Stimulated activated CD4-positive, alpha-beta T cell treated with anti-CD3 and anti-CD28 coated beads, Interleukin-4, amount 100 ng/mL, for 4 hours (primary cell): ENCODE measurements around the gene LRRC14B.
"Not testable (repeated sequence)": the region's sequence is repeated elsewhere in the genome, so short reads cannot be mapped to it uniquely, and the experiment has no call there.

Source experiments
- DNase-seq, 2 experiments: peaks; one replicate each; pipeline ENCODE4 v3.0.0-alpha.2; 2020

The LRRC14B gene

DNA sequence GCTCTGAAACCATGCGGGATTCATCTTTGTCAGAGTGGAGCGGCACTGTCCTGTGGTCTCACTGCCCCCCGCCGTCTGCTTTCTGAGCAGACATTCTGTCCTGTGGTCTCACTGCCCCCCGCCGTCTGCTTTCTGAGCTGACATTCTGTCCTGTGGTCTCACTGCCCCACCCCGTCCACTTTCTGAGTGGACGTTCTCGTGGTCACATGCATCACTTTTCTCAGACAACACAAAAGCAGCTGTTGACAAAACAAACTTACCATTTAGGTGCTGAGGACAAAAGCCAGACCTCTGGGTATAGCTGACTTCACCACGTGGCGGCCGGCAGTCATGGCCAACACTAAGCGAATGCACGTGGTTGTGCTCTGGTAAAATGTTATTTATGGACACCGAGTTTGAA lies 2.8 kb downstream of the LRRC14B start:
- no peak for DNase-seq

DNA sequence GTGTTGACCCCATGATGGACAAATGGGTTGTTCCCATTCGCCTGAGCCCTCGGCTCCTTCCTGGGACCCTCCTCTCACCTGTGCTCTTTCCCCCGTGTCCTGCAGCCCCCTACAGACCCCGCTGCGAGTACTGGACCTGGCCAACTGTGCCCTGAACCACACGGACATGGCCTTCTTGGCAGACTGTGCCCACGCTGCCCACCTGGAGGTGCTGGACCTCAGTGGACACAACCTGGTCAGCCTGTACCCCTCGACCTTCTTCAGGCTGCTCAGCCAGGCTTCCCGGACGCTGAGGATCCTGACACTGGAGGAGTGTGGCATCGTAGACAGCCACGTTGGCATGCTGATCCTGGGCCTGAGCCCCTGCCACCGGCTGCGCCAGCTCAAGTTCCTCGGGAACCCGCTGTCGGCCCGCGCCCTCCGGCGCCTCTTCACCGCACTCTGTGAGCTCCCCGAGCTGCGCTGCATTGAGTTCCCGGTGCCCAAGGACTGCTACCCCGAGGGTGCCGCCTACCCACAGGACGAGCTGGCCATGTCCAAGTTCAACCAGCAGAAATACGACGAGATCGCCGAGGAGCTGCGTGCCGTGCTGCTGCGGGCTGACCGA lies 3.4 kb downstream of the LRRC14B start:
- DNase-seq = no peak

DNA sequence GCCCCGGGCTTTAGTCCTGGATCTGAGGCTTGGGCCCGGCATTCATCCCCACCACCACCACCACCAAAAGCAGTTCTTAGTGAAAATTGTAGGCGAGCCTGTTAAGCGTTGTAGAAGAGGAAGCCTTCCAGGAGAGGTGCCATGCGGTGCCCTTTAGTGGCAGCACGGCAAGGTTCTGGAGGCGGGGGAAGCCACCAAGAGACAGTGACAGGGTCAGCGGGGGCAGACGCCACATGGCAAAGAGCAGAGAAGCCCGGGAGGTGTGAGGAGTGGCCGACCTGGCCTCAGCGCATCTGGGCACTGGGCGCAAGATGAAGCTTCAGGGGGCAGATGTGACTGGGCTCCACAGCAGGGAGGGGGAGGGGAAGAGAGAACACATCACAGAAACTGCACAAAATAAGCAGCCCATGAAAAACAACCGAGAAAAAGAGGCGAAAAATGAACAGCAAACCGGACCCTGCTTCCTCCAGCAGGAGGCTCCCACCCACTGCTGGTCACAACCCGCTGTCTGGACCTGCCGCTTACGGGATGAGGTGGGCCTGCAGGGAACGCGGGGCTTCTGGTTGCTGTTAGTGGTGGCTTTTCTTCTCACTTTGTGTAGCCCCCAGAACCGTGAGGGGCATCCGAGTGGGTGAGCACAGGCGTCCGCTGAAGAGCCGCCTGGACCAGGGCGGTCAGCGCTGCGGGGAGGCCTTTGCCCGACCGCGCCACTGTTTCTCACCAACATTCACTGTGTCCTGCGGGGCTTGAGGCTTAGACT lies 4.3 kb downstream of the LRRC14B start:
- DNase-seq = no peak

GRCh38 chr5:196350-196749 lies 5.1 kb downstream of the LRRC14B start:
- no peak for DNase-seq

- DNase-seq = not testable (repeated sequence)
These were observed 5.7 kb downstream of the LRRC14B start for GRCh38 chr5:197031-197430.

DNA sequence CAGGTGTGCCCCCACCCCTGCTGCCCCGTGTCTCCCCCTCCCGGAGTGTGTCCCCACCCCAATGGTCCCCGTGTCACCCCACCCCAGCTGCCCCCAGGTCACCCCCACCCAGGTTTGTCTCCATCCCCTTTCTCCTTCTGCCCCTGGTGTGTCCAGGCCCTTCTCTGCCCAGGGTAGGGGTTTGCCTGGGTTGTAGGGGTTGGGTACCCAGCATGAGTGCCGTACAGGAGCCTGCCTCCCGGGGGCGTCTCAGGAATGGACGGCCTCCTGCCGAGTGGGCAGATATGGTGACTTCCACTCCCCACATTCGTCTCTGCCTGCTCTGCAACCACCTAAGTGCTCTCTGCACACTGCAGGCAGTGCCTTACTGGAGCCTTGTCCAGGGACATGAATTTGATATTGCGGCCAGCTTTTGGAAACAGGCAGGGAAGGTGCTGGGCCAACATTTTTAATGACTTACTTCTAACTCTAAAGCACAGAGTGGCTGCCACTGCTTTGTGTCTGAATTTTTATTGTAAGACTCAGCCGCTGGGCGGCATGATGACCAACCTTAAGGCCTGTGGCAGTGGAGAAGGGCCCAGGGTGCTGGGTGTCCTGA lies 6.7 kb downstream of the LRRC14B start:
- DNase-seq = no peak

- DNase-seq = no peak
These were observed 7.4 kb downstream of the LRRC14B start for GRCh38 chr5:198516-199196.

DNA sequence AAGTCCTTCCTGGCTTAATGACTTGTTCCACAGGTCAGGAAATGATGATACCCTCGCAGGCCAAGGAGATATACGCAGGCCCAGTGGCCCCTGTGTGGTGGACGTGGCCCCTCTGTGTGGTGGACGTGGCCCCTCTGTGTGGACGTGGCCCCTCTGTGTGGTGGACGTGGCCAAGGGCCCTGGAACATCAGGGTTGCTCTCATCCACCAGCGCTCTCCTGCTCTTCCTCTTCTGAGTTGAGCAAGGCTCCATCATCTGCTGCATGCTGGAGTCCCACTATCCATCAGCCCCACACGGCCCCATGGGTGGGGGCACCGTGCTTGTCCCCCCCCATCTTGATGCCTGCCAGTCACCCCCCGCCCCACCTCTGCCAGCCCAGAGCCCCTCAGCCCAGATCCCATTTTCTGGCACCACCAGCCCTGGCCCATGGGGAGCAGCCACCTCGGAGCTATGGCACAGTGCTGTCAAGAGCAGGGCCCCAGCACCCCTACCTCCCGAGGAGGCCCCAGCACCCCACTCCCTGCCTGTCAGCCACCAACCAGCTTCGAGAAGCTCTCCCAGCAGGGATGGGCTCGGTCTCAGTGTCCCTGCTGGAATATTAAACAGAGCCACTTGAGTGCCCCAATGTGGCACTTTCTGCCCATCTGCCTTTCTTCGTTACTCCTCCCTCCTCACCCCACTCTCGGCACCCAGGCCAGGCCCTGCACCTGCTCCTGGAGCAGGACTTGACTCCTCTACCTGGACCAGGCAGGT lies 8.1 kb downstream of the LRRC14B start:
- DNase-seq = no peak

DNA sequence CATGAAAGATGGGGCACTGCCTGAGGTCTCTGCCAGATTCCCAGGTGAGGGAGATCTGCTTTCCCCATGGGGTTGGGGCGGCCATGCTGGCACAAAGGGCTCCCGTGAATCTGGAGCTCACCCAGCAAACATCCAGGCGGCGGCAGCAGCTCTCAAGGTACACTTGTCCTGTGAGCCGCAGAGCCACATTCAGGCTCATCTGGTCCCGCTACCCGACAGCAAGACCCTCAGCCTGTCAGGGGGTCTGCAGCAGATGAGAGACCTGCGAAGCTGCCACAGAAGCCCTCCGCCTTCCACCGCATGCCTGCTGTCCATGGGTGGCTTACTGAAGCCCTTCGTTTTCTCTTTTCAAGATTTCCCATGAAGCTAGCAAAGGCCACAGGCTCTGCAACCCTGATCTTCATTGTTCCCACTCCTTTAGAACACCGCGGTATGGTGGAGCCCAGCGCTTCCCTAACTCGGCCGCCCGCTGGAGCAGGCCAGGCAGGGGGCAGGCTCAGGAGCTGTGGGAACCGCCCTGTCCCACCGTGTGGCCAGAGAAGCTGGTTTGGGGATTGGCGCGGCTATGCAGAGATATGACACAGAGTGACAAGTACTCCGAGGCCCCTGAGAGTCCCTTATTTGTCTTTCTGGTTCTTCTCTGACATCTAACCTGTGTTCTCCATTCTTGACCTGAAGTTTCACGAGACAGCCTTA lies 8.8 kb downstream of the LRRC14B start:
- DNase-seq = no peak

- no peak for DNase-seq
These were observed 9.7 kb downstream of the LRRC14B start for GRCh38 chr5:200985-201384.

DNA sequence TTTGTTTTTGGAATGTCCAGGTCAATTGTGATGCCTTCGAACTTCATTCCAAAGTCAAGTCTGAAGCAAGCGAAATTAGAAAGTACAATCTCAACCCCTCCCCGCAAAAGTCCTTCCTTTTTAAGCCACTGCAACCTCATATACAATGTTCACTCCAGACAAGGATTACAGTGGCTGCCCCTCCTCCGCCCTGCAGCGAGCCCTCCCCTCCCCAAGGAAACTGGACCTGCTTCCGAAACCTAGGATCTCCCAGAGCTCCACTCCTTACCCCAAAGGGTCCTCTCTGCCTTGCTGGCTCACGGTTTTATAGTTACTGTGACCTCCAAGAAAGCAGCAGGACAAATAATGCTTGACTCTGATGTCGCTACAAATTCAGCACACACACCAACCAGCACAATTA lies 10.4 kb downstream of the LRRC14B start:
- no peak for DNase-seq

DNA sequence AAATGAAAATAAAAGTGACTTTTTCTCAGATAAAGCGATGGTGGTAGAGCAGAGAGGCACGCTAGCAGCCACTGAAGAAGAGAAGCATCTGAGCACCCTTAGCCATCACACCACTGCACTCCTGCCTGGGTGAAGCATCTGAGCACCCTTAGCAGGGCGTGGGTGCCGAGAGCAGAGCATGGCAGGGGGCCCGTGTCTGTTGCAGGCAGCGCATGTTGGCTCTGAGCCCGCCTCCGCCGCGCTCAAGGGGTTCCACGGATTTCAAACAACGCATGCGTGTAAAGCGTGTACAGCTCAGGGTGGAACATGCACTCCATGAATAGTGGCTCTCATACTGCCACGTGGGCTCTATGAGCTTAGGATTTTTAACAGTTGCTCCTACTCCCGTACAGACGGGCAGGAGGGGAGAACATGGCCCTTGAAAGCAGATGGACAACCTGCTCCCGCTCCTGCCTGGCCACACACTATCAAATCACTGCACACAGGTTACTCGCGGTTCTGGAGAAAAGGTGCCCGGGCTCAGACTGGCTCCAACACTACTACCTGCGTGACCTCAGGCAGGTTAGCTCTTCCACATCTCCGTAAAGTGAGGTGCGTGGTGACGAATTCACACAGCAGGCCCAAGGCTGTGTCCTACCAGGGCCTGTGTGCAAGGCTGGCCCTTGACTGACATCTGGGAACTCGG lies 12.1 kb downstream of the LRRC14B start:
- no peak for DNase-seq

GRCh38 chr5:204001-204400 lies 12.7 kb downstream of the LRRC14B start:
- DNase-seq = no peak

GRCh38 chr5:204462-204861 lies 13.2 kb downstream of the LRRC14B start:
- no peak for DNase-seq

GRCh38 chr5:204966-205670 lies 13.8 kb downstream of the LRRC14B start:
- no peak for DNase-seq

- DNase-seq = no peak
These were observed 15.1 kb downstream of the LRRC14B start for GRCh38 chr5:206406-206805.

DNA sequence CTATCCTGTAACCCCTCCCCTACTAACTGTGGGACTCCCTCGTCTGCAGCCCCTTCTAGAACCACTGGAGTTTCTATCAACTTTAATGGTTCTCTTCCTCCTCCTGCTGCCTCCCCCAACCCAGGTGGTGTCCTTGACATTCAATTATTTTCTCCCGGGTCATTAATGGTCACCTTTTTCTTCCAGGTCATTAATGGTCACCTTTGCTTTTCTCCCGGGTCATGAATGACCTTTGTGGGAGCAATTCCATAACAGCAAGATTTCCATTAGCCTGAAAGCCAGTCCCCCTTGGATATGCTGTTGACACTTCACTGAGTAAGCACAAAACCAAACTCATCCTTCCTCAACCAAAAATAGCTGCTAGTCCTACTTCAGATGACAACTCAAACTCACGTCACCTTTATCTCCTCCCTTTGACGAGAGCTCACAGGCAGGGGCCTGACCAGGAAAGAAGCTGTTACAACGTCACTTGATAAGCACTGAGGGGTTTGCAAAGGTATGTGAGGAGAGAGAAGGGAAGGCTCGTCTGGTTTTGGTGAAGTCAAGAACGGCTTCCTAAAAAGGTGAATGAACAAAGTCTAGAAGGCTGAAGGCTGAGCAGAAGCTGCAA lies 15.7 kb downstream of the LRRC14B start:
- DNase-seq = no peak

- no peak for DNase-seq
These were observed 16.3 kb downstream of the LRRC14B start for GRCh38 chr5:207599-207998.

DNA sequence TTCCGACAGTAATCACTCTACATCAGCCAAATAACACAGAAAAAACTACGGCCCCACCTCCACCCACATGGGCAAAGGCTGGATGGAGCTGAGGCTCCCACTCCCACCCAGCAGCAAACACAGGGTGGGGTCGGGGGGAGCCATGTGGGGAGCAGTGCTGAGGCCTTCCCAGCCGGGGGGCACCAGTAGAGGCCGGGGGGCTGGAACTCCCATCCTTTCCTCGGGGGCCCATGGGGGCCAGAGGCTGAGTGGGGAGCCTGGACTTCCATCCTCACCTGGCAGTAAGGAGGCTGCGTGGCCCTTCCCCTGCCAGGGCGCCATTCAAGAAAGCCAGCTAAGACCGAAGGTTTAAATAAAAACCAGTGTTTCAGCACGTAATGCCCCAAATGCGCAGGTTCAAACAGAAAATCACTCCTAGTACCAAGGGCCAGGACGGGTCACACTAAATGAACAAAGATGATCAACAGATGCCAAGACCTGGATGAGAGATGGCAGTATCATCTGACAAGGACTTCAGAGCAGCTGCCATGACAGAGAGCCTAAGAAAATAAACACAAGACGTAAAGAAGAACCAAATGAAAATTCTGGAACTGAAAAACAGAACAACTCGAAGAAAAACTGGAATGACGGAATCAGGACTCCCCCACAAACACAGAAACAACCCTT lies 17.3 kb downstream of the LRRC14B start:
- DNase-seq = no peak

- DNase-seq = no peak
These were observed 22.6 kb downstream of the LRRC14B start for GRCh38 chr5:213803-214395.
